IgD-negative memory B cell (primary cell): Measurements from ENCODE around the gene DPEP2. TPM values are rescaled to one million over a fixed set of nuclear protein-coding genes. Genes with fewer than 3 reads are reported as not detected.

Experiments used
- H3K27ac Mint-ChIP-seq, 3 donors: one replicate each; pipeline ENCODE4 v1.8.0; 2020 to 2022; ENCODE audit warnings: mild to moderate bottlenecking in 3 of 3, mixed read lengths in 3 of 3, moderate library complexity in 1 of 3
- H3K27me3 Mint-ChIP-seq: one replicate; pipeline ENCODE4 v1.8.0; 2021; ENCODE audit warnings: mixed read lengths
- H3K36me3 Mint-ChIP-seq: one replicate; pipeline ENCODE4 v1.8.0; 2020; ENCODE audit warnings: mild to moderate bottlenecking, mixed read lengths
- H3K4me1 Mint-ChIP-seq, 3 donors: one replicate each; pipeline ENCODE4 v1.8.0; 2020 to 2022; ENCODE audit warnings: mixed read lengths in 3 of 3, mild to moderate bottlenecking in 1 of 3
- H3K4me3 Mint-ChIP-seq, 4 donors: one replicate each; pipeline ENCODE4 v1.8.0; 2020 to 2022; ENCODE audit warnings: mild to moderate bottlenecking in 4 of 4, mixed read lengths in 4 of 4, moderate library complexity in 3 of 4
- H3K9me3 Mint-ChIP-seq, 3 donors: one replicate each; pipeline ENCODE4 v1.8.0; 2020 to 2021; ENCODE audit warnings: mixed read lengths in 3 of 3, mild to moderate bottlenecking in 1 of 3
- polyA plus RNA-seq: library from polyadenylated mRNA; unstranded; fragments of 300-500 nt; fragmentation: Illumina TruSeq; gene quantifications from one replicate; pipeline ENCODE4 v1.2.3, GENCODE V29; 2021

The DPEP2 gene
- polyA plus RNA-seq, 1 donor from 2014 or later: 45.3 TPM

DNA sequence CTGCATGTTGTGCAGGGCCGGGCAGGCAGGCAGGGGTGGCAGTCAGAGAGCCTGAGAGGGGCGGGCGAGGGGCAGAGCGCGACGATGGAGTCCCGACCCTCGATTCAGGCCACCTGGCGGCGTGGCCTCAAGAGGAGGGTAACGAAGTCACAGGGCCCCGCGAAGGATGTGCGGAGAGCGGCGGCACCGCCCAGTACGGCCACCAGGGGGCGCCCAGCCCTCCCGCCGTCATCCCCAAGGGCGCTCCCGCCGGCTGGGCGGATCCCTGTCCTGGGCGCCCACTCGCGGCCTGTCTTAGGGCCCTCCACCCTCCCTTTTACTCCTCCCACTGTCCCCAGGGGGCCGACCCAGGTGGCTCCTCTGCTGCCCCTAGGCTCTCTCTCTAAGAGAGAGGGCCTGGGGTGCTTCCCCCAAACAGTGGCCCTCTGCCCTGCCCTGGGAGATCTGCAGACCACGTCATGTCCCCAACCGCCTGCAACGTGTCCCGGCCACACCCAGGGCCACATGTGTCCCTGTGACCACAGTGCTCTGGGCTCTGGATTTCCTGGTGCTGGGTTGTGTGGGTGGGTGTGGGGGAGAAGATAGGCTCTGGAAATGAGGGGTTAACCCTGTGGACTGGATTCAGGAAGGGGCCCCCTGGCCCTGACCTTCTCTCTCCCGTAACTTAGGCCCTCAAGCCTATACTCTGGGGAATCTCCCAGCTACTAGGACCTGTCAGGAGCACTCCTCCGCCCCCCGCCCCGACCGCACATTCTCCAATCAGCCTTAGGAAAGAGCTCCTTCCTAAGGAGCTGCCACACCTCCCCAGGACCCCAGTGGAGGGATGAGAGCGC lies 5.9 kb downstream of the DPEP2 start:
- Mint-ChIP-seq H3K27me3 (no peaks in the 10 kb centered on the region), H3K36me3 (no peaks in the 10 kb centered on the region), H3K4me3 (peak overlapping the region; percentile 71 to 91 (median 86)), H3K9me3 (no peaks in the 10 kb centered on the region), H3K4me1 (peaks cover 25 to 30% (median 27%) of the 10 kb centered on the region in 3 donors), H3K27ac (peak overlapping the region; percentile 96 to 98 (median 97))

DNA sequence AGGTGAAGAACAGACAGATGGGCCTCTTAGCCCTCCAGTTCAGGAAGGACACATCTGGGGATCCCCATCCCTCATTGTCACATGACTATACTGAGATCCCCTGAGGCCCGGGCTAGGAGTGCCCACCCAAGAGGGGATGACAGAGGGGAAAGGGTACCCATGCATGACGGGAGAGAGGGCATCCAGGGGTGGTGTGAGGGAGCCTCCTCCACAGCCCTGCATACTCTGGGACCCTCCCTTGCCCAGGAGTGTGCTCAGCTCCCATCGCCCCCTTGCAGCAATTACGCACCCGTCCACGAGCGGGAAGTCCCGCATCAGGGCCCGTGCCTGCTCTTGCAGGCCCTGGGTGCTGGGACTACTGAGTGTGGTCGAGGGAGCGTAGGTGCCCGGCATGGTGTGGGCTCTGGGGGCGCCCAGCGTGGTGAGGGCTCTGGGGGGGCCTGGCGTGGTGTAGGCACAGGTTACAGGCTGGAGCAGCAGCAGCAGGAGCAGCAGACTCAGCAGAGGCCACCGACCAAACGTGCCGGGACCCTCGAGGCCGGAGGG lies 6.5 kb downstream of the DPEP2 start:
- Mint-ChIP-seq H3K4me3 (peak overlapping the region; percentile 70 to 85 (median 72)), H3K27ac (peak overlapping the region; percentile 96 to 98 (median 97)), H3K9me3 (no peaks in the 10 kb centered on the region), H3K4me1 (peaks cover 25 to 32% (median 28%) of the 10 kb centered on the region in 3 donors), H3K27me3 (no peaks in the 10 kb centered on the region), H3K36me3 (no peaks in the 10 kb centered on the region)

DNA sequence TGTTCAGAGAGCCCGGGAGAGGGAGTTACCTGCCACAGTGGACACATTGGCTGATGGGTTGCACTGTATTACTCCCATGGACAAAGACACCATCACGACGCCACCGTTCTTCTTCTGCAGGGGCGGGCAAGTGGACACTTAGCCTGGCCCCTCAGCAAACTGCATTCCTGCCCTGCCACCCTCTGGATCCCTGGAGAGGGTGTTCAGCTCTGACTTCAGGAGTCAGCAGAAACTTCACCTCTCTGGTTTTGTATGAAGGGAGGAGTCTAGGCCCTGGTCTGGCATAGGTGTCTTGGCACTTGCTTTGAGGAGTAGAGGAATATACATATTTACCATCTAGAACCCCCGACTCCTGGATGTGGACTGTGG lies 9.3 kb downstream of the DPEP2 start:
- Mint-ChIP-seq H3K4me3 (peak overlapping the region in 1 of 4 donors; percentile 25), H3K27me3 (no peaks in the 10 kb centered on the region), H3K36me3 (no peaks in the 10 kb centered on the region), H3K9me3 (no peaks in the 10 kb centered on the region), H3K27ac (peak overlapping the region; percentile 3 to 44 (median 37)), H3K4me1 (peaks cover 18 to 32% (median 22%) of the 10 kb centered on the region in 3 donors)

DNA sequence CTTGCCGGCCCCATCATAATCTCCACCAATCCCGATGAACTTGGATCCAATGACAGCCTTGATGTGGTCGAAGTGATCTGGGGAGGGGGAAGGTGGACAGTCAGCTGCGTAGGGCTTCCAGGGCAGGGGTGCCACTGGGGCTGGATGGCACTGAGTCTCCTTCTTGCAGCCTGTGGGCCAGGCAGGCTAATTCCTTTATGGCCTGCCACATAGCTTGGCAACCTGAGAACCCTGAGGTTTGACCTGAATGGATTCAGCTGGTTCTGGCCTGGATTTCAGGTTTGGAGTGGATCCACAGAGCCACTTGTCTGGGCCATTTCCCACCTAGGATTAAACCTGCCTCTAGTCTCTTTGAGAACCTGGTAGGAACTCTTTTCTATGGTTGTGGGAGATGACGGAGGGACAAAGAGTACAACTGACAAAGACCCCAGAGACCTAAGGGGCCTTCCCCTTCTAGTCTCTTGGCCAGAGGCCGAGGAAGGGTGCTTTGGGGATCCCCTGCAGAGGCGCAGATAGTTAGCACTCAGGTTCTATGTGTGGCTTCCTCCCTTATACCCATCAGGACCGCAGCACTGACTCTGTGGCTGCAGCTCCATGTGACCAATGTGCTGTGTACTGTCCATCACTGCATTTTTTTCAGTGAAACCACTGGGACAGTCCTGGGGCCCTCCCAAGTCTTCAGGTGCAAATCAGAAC lies 9.8 kb downstream of the DPEP2 start:
- H3K4me1 Mint-ChIP-seq: peaks cover 20 to 36% (median 24%) of the 10 kb centered on the region in 3 donors
- H3K4me3 Mint-ChIP-seq: peak overlapping the region in 1 of 4 donors; percentile 25
- H3K36me3 Mint-ChIP-seq: no peaks in the 10 kb centered on the region
- H3K27ac Mint-ChIP-seq: peak overlapping the region; percentile 37 to 87 (median 44)
- no peaks in the 10 kb centered on the region for H3K9me3 Mint-ChIP-seq
- H3K27me3 Mint-ChIP-seq: no peaks in the 10 kb centered on the region

DNA sequence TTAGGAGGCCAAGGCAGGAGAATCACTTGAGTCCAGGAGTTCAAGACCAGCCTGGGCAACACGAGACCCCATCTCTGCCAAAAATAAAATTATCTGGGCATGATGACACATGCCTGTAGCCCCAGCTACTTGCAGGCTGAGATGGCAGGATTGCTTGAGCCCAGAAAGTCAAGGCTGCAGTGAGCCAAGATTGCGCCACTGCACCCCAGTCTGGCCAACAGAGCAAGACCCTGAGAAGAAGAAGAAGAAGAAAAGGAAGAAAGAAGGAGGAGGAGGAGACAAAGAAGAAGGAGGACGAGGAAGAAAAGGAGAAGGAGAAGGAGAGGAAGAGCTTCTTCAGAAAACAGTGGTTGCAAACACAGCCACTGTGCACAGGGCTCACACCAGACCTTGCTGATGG lies 10.6 kb downstream of the DPEP2 start:
- Mint-ChIP-seq H3K4me3 (peak overlapping the region in 3 of 4 donors; percentile 6 to 81 (median 15)), H3K27me3 (no peaks in the 10 kb centered on the region), H3K27ac (peak overlapping the region in 2 of 3 donors; percentile 26 to 76), H3K4me1 (peaks cover 19 to 32% (median 23%) of the 10 kb centered on the region in 3 donors), H3K9me3 (no peaks in the 10 kb centered on the region), H3K36me3 (no peaks in the 10 kb centered on the region)

DNA sequence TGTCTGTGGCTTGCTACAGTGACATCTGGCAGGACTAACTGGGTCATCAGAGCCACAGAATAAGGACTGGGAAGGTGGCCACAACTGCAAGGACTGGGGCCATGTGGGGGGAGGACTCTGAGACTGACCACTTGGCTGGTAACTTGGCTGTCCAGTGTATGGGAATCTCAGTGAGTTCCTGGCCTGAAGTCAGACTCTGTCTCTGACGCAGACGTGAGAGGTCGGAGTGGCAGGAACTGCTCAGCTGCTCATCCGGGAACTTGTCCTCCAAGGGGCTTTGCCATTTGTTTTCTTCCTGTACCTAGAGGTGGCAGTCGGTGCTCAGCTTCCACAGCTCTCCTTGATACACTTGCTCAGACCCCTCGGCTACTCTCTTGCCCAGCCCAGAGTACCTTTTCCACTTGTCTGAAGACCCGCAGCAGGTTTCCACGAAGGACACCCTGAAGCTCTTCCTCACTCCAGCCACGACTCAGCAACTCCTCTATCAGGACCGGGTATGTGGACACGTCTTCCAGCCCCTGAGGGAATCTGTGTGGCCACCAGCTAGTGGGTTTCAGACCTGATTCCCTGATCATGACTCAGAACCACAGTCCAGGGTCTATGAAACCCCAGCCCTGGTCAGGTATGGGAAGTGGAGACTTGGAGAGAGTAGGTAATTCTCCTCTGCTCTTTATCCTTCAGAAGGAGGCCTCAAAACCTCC lies 11.7 kb downstream of the DPEP2 start:
- no peaks in the 10 kb centered on the region for H3K9me3 Mint-ChIP-seq
- no peaks in the 10 kb centered on the region for H3K27me3 Mint-ChIP-seq
- H3K4me3 Mint-ChIP-seq: no peak overlapping the region
- H3K36me3 Mint-ChIP-seq: no peaks in the 10 kb centered on the region
- peaks cover 23 to 34% (median 26%) of the 10 kb centered on the region in 3 donors for H3K4me1 Mint-ChIP-seq
- peak overlapping the region; percentile 34 to 74 (median 60) for H3K27ac Mint-ChIP-seq

DNA sequence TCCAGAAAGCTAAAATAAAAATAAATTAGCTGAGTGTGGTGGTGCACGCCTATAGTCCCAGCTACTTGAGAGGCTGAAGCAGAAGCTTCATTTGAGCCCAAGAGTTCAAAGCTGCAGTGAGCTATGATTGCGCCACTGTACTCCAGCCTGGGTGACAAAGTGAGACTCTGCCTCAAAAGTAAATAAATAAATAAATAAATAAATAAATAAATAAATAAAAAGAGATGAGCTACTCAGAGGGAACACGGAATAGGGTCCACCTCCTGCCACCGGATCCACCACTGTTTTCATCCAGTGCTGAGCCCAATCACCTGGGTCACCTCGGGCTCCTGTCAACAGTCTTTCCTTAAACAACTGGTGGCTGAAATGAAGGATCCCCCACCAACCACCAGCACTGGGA lies 12.3 kb downstream of the DPEP2 start:
- no peaks in the 10 kb centered on the region for H3K27me3 Mint-ChIP-seq
- no peak overlapping the region for H3K4me3 Mint-ChIP-seq
- no peaks in the 10 kb centered on the region for H3K36me3 Mint-ChIP-seq
- peak overlapping the region in 1 of 3 donors; percentile 34 for H3K27ac Mint-ChIP-seq
- no peaks in the 10 kb centered on the region for H3K9me3 Mint-ChIP-seq
- peaks cover 21 to 34% (median 23%) of the 10 kb centered on the region in 3 donors for H3K4me1 Mint-ChIP-seq

DNA sequence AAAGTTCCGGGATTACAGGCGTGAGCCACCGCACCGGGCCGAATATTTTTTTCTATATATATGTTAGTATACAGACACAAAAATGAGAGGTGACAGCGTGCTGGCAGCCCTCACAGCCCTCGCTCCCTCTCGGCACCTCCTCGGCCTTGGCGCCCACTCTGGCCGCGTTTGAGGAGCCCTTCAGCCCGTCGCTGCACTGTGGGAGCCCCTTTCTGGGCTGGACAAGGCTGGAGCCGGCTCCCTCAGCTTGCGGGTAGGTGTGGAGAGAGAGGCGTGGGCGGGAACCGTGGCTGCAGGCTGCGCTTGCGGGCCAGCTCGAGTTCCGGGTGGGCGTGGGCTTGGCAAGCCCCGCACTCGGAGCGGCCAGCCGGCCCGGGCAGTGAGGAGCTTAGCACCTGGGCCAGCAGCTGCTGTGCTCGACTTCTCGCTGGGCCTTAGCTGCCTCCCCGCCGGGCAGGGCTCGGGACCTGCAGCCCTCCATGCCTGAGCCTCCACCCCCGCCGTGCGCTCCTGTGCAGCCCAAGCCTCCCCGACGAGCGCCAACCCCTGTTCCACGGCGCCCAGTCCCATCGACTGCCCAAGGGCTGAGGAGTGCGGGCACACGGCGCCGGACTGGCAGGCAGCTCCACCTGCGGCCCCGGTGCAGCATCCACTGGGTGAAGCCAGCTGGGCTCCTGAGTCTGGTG lies 17.1 kb downstream of the DPEP2 start:
- H3K27me3 Mint-ChIP-seq: no peaks in the 10 kb centered on the region
- no peak overlapping the region for H3K4me3 Mint-ChIP-seq
- no peaks in the 10 kb centered on the region for H3K36me3 Mint-ChIP-seq
- H3K9me3 Mint-ChIP-seq: no peaks in the 10 kb centered on the region
- peak overlapping the region in 1 of 3 donors; percentile 32 for H3K27ac Mint-ChIP-seq
- peaks cover 11 to 20% (median 13%) of the 10 kb centered on the region in 3 donors for H3K4me1 Mint-ChIP-seq

DNA sequence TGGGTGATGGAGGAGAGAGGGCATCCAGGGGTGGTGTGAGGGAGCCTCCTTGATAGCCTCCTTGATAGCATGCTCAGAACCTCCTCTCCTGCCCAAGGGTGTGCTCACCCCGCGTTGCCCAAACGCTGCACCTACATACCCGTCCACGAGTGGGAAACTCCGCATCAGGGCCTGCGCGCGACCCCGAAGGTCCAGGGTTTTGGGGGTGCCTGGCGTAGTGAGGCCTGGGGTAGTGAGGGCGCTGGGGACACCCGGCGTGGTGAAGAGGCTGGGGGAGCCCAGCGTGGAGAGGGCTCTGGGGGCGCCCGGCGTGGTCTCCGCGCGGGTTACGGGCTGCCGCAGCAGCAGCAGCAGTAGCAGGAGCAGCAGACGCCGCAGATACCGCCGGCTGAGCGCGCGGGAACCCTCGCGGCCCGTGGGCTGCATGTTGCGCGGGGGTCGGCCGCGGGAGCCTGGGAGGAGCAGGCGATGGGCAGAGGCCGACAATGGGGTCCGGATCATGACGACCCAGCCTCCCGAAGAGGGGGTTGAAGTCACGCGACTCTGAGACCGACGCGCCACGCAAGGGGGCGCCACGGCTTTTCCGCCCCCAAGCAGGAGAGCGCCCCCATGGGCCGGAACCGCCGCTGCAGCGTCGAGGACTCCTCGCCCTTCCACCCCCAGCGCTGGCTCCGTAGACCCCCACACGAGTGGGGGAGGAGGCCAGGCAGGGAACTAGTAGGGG lies 19.2 kb downstream of the DPEP2 start, which contains the start of gene DPEP3:
Gene DPEP3 (minus strand): TSS at position 545 of the 724 bp plus-strand sequence. CDS start 119 bp downstream, at position 426.
- Mint-ChIP-seq H3K27ac (no peak within 1 kb of the TSS), H3K36me3 (no peaks in the 10 kb centered on the region), H3K9me3 (no peaks in the 10 kb centered on the region)

DNA sequence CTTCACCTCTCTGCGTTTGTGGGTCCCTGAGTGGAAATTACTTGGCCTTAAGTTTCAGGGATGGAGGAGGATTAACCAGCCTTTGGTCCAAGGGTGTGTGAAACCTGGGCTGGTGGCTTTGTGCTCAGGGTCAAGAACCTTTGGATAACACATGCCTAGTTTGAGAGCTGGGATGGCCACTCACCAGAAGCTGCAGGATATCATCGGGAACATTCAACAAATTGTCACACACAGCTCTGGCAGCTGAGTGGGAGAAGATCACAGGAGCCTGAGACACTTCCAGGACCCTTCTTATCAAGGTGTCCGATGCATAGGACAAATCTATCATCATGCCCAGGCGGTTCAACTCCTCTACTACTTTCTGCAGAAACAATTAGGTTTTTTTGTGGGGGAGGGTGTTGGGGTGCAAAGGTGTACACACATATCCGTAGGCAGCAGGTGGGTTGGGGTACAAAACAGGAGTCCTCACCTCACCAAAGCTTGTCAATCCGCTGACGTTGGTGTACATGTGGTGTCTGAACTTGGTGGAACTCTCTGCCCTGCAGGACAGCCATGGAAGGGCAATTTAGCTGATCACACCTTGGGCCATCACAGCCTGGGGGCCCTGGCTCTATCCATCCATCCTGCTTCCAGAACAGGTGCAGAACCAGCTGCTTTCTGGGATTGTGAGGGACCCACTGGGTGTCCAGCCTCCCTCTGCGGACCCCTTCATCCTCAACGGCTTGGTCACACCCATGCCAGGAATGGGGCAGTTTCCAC lies 21.6 kb downstream of the DPEP2 start:
- H3K36me3 Mint-ChIP-seq: no peaks in the 10 kb centered on the region
- H3K9me3 Mint-ChIP-seq: no peaks in the 10 kb centered on the region
- H3K27me3 Mint-ChIP-seq: no peaks in the 10 kb centered on the region
- no peak overlapping the region for H3K27ac Mint-ChIP-seq
- H3K4me1 Mint-ChIP-seq: peaks cover 7 to 12% (median 7%) of the 10 kb centered on the region in 3 donors
- no peak overlapping the region for H3K4me3 Mint-ChIP-seq

More for the DNA sequence above, 19.2 kb downstream of the DPEP2 start, which contains the start of gene DPEP3:
- peak within 1 kb of the TSS in 1 of 4 donors; percentile 76 for H3K4me3 Mint-ChIP-seq
- H3K4me1 Mint-ChIP-seq: peaks cover 15 to 24% (median 19%) of the 10 kb centered on the region in 3 donors
- no peaks in the 10 kb centered on the region for H3K27me3 Mint-ChIP-seq

DNA sequence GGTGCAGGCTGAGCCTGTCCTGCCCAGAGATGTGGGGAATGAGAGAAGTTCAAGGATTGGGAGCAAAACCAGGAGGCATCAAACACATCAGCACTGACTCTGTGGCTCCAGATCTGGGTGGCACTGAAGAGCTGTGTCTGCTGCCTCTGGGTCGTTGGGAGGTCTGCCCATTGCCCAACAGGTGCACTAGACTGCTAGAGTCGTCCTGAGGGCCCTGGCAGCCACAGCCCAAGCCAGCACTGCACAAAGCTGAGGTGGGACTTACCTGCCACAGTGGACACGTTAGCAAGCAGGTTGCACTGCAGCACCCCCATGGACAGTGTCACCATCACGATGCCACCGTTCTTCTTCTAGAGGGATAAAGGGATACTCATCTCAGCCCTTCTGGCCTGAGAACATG lies 22.3 kb downstream of the DPEP2 start:
- no peaks in the 10 kb centered on the region for H3K9me3 Mint-ChIP-seq
- no peaks in the 10 kb centered on the region for H3K36me3 Mint-ChIP-seq
- H3K27me3 Mint-ChIP-seq: no peaks in the 10 kb centered on the region
- peaks cover 7 to 12% (median 7%) of the 10 kb centered on the region in 3 donors for H3K4me1 Mint-ChIP-seq
- H3K27ac Mint-ChIP-seq: no peak overlapping the region
- no peak overlapping the region for H3K4me3 Mint-ChIP-seq

DNA sequence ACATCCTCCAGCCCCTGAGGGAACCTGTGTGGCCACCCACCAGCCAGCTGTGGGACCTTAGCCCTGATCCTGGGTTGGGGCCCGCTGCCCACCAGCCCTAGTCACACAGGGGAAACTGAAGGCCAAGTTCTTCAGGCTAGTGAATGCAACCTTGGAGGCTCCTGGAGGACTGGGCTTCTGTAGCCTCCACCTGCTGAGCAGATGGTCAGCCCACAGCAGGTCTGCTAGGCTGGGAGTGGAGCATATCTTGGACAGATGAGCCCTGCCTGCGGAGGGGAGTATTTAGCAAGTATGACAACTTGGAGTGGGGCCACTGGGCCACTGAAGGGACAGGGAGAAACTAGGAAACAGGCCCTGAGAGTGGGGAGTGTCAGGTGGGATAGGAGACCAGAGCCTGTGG lies 23.1 kb downstream of the DPEP2 start:
- peaks cover 7 to 12% (median 7%) of the 10 kb centered on the region in 3 donors for H3K4me1 Mint-ChIP-seq
- H3K27ac Mint-ChIP-seq: peak overlapping the region in 1 of 3 donors; percentile 39
- H3K4me3 Mint-ChIP-seq: peak overlapping the region in 1 of 4 donors; percentile 14
- no peaks in the 10 kb centered on the region for H3K36me3 Mint-ChIP-seq
- H3K9me3 Mint-ChIP-seq: no peaks in the 10 kb centered on the region
- no peaks in the 10 kb centered on the region for H3K27me3 Mint-ChIP-seq
